ENCODE results near the gene STK32B. TPM values are rescaled to one million over a fixed set of nuclear protein-coding genes. Genes with fewer than 3 reads are reported as not detected.

Gene STK32B
- total and polyA plus RNA-seq, 2 of the 8 experiments (the other 6 are each of a cell fraction or from before 2014, with no cell fraction given) = 2.3 to 2.5 TPM

DNA sequence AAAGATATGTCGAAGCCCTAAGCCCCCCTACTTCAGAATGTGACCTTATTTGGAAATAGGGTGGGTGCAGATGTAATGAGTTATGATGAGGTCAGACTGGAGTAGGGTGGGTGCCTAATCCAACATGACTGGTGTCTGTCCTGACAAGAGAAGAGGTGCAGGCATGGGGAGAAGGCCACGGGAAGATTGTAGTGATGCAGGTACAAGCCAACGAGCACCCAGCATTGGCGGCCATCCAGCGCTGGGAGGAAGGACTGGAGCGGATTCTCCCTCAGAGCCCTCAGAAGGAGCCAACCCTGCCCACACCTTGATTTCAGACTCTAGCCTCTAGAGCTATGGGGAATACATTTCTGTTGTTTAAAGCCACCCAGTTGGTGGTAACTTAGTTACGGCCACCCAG is 419.9 kb downstream of the STK32B start (continued):
- TF ChIP-seq CHD7 (IDR thresholded peaks at IDR 0.05; ENCODE audit: insufficient replicate concordance, low read length) (no peak), USF2 (IDR thresholded peaks at IDR 0.05; ENCODE audit: low read length) (no peak), ZNF274 (IDR thresholded peaks at IDR 0.05; ENCODE audit: borderline replicate concordance, extremely low read depth, low read length) (no peak), KDM4A (IDR thresholded peaks at IDR 0.05; ENCODE audit: low read depth, low read length, severe bottlenecking) (no peak), EP300 (IDR thresholded peaks at IDR 0.05; ENCODE audit: borderline replicate concordance in 1 of 2, low read depth in 2 of 2, low read length in 2 of 2) (no peak), EGR1 (IDR thresholded peaks at IDR 0.05; ENCODE audit: borderline replicate concordance, low read depth, low read length) (no peak), ATF3 (IDR thresholded peaks at IDR 0.05; ENCODE audit: insufficient read depth, low read depth, low read length) (no peak), JUN (IDR thresholded peaks at IDR 0.05; ENCODE audit: low read depth, low read length) (no peak), CTBP2 (IDR thresholded peaks at IDR 0.05; ENCODE audit: borderline replicate concordance, insufficient read depth, insufficient read length, low read length) (no peak)

Measured in H1 (cell line).